Endothelial cell of umbilical vein (primary cell): ENCODE data around the gene BIRC6. TPM values are rescaled to one million over a fixed set of nuclear protein-coding genes. Genes with fewer than 3 reads are reported as not detected.

Experiments
- BruUV-seq: library from RNA; stranded (reverse); fragments of 400-500 nt; replicated peaks from 2 replicates; lab custom pipeline; 2021; lab: Mats Ljungman, UMichigan
- CTCF ChIA-PET: fragments of 300-600, 350-600 bp; sonication (Branson Sonifier 250); formaldehyde crosslinking; loops from one replicate; lab custom pipeline; 2021; ENCODE audit warnings: antibody characterized with exemption, inconsistent platforms; lab: Charles Lee
- POLR2A ChIA-PET: fragments of 300-600, 350-600 bp; sonication (Branson Sonifier 250); formaldehyde crosslinking; loops from one replicate; lab custom pipeline; 2021; ENCODE audit warnings: antibody characterized with exemption, inconsistent platforms; lab: Charles Lee
- DNase-seq: peaks from one replicate; pipeline ENCODE4 v3.0.0-alpha.2; 2011; ENCODE audit warnings: low read depth, low spot score
- FAIRE-seq: peaks from 2 replicates; lab custom pipeline; 2011; peaks lifted over from hg19 to GRCh38; lab: Jason Lieb, UNC
- H2AFZ ChIP-seq: 2 replicates; pipeline ENCODE4 v1.6.0; 2012; ENCODE audit warnings: low read depth, low read length, control low read depth, inconsistent platforms
- H3K27ac ChIP-seq: 2 replicates; pipeline ENCODE4 v1.5.1; 2011; ENCODE audit warnings: low read depth, mild to moderate bottlenecking, control low read depth, low read length, moderate library complexity; ENCODE audit not compliant: insufficient read depth
- H3K27me3 ChIP-seq, 2 experiments: 2 replicates each; pipeline versions ENCODE4 v1.6.0 to v1.6.1; 2011; ENCODE audit warnings: low read length in 2 of 2, mixed read lengths in 1 of 2; ENCODE audit not compliant: control insufficient read depth in 2 of 2, insufficient read depth in 2 of 2
- H3K36me3 ChIP-seq, 2 experiments: 2 replicates in 1 of 2; 3 replicates in 1 of 2; pipeline ENCODE4 v1.5.1; 2011; ENCODE audit warnings: low read length in 2 of 2, mild to moderate bottlenecking in 1 of 2, moderate library complexity in 1 of 2; ENCODE audit not compliant: control insufficient read depth in 2 of 2, insufficient read depth in 2 of 2; ENCODE audit errors: extremely low read depth in 1 of 2
- H3K4me1 ChIP-seq: 3 replicates; pipeline ENCODE4 v1.5.1; 2011; ENCODE audit warnings: mild to moderate bottlenecking, low read length; ENCODE audit not compliant: control insufficient read depth, insufficient read depth; ENCODE audit errors: extremely low read depth
- H3K4me2 ChIP-seq: 2 replicates; pipeline ENCODE4 v1.6.1; 2011; ENCODE audit warnings: low read length, control low read depth, mixed read lengths; ENCODE audit not compliant: insufficient read depth
- H3K4me3 ChIP-seq, 3 experiments: fragments of 200-600 bp in 1 of 3; sonication (generic), shearing (Covaris generic) in 1 of 3; replicated peaks in 1 of 3; 2 replicates each; pipeline ENCODE4 v1.5.1; 2011 to 2016; ENCODE audit warnings: control low read depth in 3 of 3, low read length in 3 of 3, mild to moderate bottlenecking in 2 of 3, inconsistent platforms in 1 of 3, low read depth in 1 of 3, moderate library complexity in 1 of 3; ENCODE audit not compliant: insufficient read depth in 1 of 3
- H3K79me2 ChIP-seq: 2 replicates; pipeline ENCODE4 v1.6.0; 2012; ENCODE audit warnings: low read length, inconsistent platforms; ENCODE audit not compliant: control insufficient read depth, insufficient read depth
- H3K9ac ChIP-seq: replicated peaks from 2 replicates; pipeline ENCODE3; 2011; ENCODE audit warnings: low read length, control low read depth; ENCODE audit not compliant: insufficient read depth; ENCODE audit errors: extremely low read depth
- H3K9me1 ChIP-seq: replicated peaks from 3 replicates; pipeline ENCODE4 v1.6.0; 2011; ENCODE audit warnings: mild to moderate bottlenecking, low read length; ENCODE audit not compliant: control insufficient read depth, insufficient read depth; ENCODE audit errors: extremely low read depth
- H3K9me3 ChIP-seq: replicated peaks from 2 replicates; pipeline ENCODE4 v1.5.1; 2012; ENCODE audit warnings: low read length, inconsistent platforms; ENCODE audit not compliant: control insufficient read depth, insufficient read depth
- H4K20me1 ChIP-seq: replicated peaks from 2 replicates; pipeline ENCODE3; 2011; ENCODE audit warnings: mild to moderate bottlenecking, low read length; ENCODE audit not compliant: control insufficient read depth, insufficient read depth; ENCODE audit errors: extremely low read depth
- CTCF ChIP-seq, 2 donors: IDR thresholded peaks; 1 replicate in 1 of 2; 2 replicates in 1 of 2; pipeline ENCODE4 v1.5.1; 2011; ENCODE audit warnings: low read length in 2 of 2, mild to moderate bottlenecking in 2 of 2, moderate library complexity in 2 of 2, control low read depth in 1 of 2, inconsistent platforms in 1 of 2, low read depth in 1 of 2; ENCODE audit not compliant: insufficient read depth in 1 of 2; ENCODE audit errors: extremely low read depth in 1 of 2
- EZH2 ChIP-seq: IDR thresholded peaks from 2 replicates; pipeline ENCODE4 v1.6.1; 2012; ENCODE audit warnings: borderline replicate concordance, low read depth, mild to moderate bottlenecking, moderate library complexity, low read length, inconsistent platforms; ENCODE audit not compliant: severe bottlenecking
- FOS ChIP-seq: IDR thresholded peaks from 2 replicates; pipeline ENCODE4 v1.6.1; 2011; ENCODE audit warnings: mild to moderate bottlenecking, low read length, moderate library complexity, borderline replicate concordance; ENCODE audit not compliant: insufficient read depth
- GATA2 ChIP-seq: IDR thresholded peaks from 2 replicates; pipeline ENCODE4 v1.7.0; 2011; ENCODE audit warnings: low read depth, mild to moderate bottlenecking, moderate library complexity, mixed read lengths, low read length; ENCODE audit not compliant: insufficient read length, insufficient read depth
- JUN ChIP-seq: IDR thresholded peaks from 2 replicates; pipeline ENCODE4 v1.6.1; 2011; ENCODE audit warnings: borderline replicate concordance, low read depth; ENCODE audit not compliant: insufficient read length, insufficient read depth
- MAX ChIP-seq: IDR thresholded peaks from 2 replicates; pipeline ENCODE4 v1.6.1; 2011; ENCODE audit not compliant: insufficient read depth, insufficient read length
- MYC ChIP-seq: IDR thresholded peaks from one replicate; pipeline ENCODE4 v1.6.1; 2011; ENCODE audit warnings: mild to moderate bottlenecking, low read depth, low read length
- POLR2A ChIP-seq: IDR thresholded peaks from 2 replicates; pipeline ENCODE4 v1.6.1; 2012; ENCODE audit warnings: low read depth, mild to moderate bottlenecking, control low read depth, low read length
- POLR2AphosphoS5 ChIP-seq: IDR thresholded peaks from 2 replicates; pipeline ENCODE4 v1.6.1; 2012; ENCODE audit warnings: low read depth, mild to moderate bottlenecking, control low read depth, low read length, moderate library complexity; ENCODE audit not compliant: insufficient read depth
- dilution Hi-C: fragments of 300-500 bp; cut with MboI; formaldehyde crosslinking; loops from one replicate; pipeline ENCODE4 v1.15.0; 2019; ENCODE audit warnings: low sequenced_read_pairs; ENCODE audit not compliant: extremely low pct_ligation_motif_present
- intact Hi-C: fragments of 100-400 bp; cut with micrococcal nuclease; formaldehyde crosslinking; loops from one replicate; pipeline ENCODE4 v1.10.0; 2022
- polyA plus RNA-seq, 4 experiments: library from polyadenylated mRNA; depleted of rRNA in 3 of 4; stranded (reverse) in 3 of 4; unstranded in 1 of 4; fragments of >200 nt; gene quantifications; 2 replicates each; pipeline versions ENCODE4 v1.2.1 to v1.2.3, GENCODE V29; 2011 to 2012; ENCODE audit warnings: missing spikeins in 1 of 4
- total RNA-seq: library from RNA; stranded (reverse); gene quantifications from 2 replicates; pipeline ENCODE4 v1.2.3, GENCODE V29; 2021

The BIRC6 gene
- total and polyA plus RNA-seq, 2 donors (not counting 3 experiments of a cell fraction or from before 2014, with no cell fraction given) = 34.2 to 83.1 TPM

- Histone ChIP-seq H3K4me3 (no peak overlapping the region), H3K79me2 (no peaks in the 10 kb centered on the region), H3K9ac (no peak overlapping the region), H2AFZ (no peak overlapping the region), H3K4me1 (no peaks in the 10 kb centered on the region), H3K9me1 (no peaks in the 10 kb centered on the region), H3K27ac (no peak overlapping the region), H3K36me3 (peaks cover 9 to 23% of the 10 kb centered on the region in 2 experiments), H3K27me3 (no peaks in the 10 kb centered on the region), H3K4me2 (no peak overlapping the region), H3K9me3 (no peaks in the 10 kb centered on the region), H4K20me1 (no peaks in the 10 kb centered on the region)
- FAIRE-seq = no peak
- DNase-seq = no peak
- ChIA-PET CTCF (interaction anchor here (0.6 kb wide), 1 partner anchor 176 kb away, joined by 7 read pairs; no protein-coding TSS in a partner anchor), POLR2A (no interaction called here)
- intact Hi-C loops (no loop called here), dilution Hi-C loops (no loop called here)
- no TSS peak for BruUV-seq
- TF ChIP-seq JUN = no peak
- no peak for TF ChIP-seq CTCF (IDR thresholded peaks at IDR 0.05; ENCODE audit: extremely low read depth in 1 of 2, insufficient read depth in 1 of 2, low read depth in 1 of 2, low read length in 2 of 2)
- TF ChIP-seq POLR2A = no peak
- TF ChIP-seq EZH2 = no peak
- TF ChIP-seq GATA2 = no peak
- TF ChIP-seq MYC = no peak
- no peak for TF ChIP-seq FOS
- TF ChIP-seq MAX = no peak
- no peak for TF ChIP-seq POLR2AphosphoS5
Observed at GRCh38 chr2:32516567-32516966, 159.7 kb downstream of the BIRC6 start.
